Coronary artery (tissue), 2 donors: ENCODE data around the gene SRI.

Experiments used
- DNase-seq: peaks from one replicate; pipeline ENCODE4 v3.0.0-alpha.2; 2017; ENCODE audit warnings: low spot score
- H3K27ac ChIP-seq, 2 donors: fragments of 200-600 bp; sonication (generic); one replicate each; pipeline ENCODE4 v1.5.1; 2016 to 2019
- H3K4me3 ChIP-seq: fragments of 200-600 bp; sonication (generic); 2 replicates; pipeline ENCODE4 v1.5.1; 2016; ENCODE audit warnings: mild to moderate bottlenecking, moderate library complexity
- CTCF ChIP-seq: fragments of 200-600 bp; sonication (generic); IDR thresholded peaks from one replicate; pipeline ENCODE4 v1.5.1; 2019; ENCODE audit warnings: antibody characterized with exemption

SRI gene

GRCh38 chr7:88226201-88226600 lies 6.4 kb upstream of the SRI start:
- TF ChIP-seq CTCF, result no peak
- no peak overlapping the region for H3K4me3 ChIP-seq
- no peak for DNase-seq
- no peak overlapping the region for H3K27ac ChIP-seq

- no peak for TF ChIP-seq CTCF
- H3K4me3 ChIP-seq, result no peak overlapping the region
- no peak overlapping the region for H3K27ac ChIP-seq
- no peak for DNase-seq
These were observed 4.9 kb upstream of the SRI start for GRCh38 chr7:88224601-88225275.

GRCh38 chr7:88223265-88223664 lies 3.4 kb upstream of the SRI start:
- TF ChIP-seq CTCF, result no peak
- H3K4me3 ChIP-seq, result no peak overlapping the region
- DNase-seq, result no peak
- H3K27ac ChIP-seq, result no peak overlapping the region

- H3K27ac ChIP-seq, result peak overlapping the region; percentile 87 to 96
- TF ChIP-seq CTCF, result no peak
- peak overlapping the region; percentile 85 for H3K4me3 ChIP-seq
- DNase-seq, result peak; percentile 77
These were observed 817 bp downstream of the SRI start for GRCh38 chr7:88218836-88219605.

GRCh38 chr7:88218429-88218745 lies 1.5 kb downstream of the SRI start:
- H3K27ac ChIP-seq, result peak overlapping the region in 1 of 2 donors; percentile 96
- TF ChIP-seq CTCF, result no peak
- peak overlapping the region; percentile 85 for H3K4me3 ChIP-seq
- no peak for DNase-seq

- no peak for DNase-seq
- H3K4me3 ChIP-seq, result peak overlapping the region; percentile 85
These were observed 2.0 kb downstream of the SRI start for GRCh38 chr7:88217675-88218428.

More at GRCh38 chr7:88217675-88218428, 2.0 kb downstream of the SRI start:
- peak overlapping the region in 1 of 2 donors; percentile 96 for H3K27ac ChIP-seq
- TF ChIP-seq CTCF, result no peak
